Fibroblast of skin of right quadriceps (primary cell): Measurements from ENCODE around the gene KIF4B.
"Not testable (repeated sequence)": the region's sequence is repeated elsewhere in the genome, so short reads cannot be mapped to it uniquely, and the experiment has no call there.

Experiments
- DNase-seq: peaks from one replicate; pipeline ENCODE4 v3.0.0-alpha.2; 2013

The KIF4B gene

DNA sequence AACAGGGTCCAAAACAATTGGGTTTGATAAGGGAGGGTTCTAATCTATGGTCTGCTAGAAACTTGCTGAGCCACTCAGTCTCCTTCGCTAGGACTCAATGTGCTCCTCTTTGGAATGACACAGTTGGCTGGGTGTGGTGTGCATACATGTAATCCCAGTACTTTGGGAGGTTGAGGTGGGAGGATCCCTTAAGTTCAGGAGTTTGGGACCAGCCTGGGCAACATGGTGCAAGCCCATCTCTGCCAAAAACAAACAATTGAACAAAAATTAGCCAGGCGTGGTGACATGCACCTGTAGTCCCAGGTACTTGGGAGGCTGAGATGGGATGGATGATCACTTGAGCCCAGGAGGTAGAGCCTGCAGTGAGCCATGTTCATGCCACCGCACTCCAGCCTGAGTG, 2.7 kb upstream of the KIF4B start:
- no peak for DNase-seq

DNA sequence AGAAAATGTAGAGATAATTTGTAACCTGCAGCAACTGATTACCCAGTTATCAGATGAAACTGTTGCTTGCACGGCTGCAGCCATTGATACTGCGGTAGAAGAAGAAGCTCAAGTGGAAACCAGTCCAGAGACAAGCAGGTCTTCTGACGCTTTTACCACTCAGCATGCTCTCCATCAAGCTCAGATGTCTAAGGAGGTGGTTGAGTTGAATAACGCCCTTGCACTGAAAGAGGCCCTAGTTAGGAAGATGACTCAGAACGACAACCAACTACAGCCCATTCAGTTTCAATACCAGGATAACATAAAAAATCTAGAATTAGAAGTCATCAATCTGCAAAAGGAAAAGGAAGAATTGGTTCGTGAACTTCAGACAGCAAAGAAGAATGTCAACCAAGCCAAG, 1.7 kb downstream of the KIF4B start:
- no peak for DNase-seq

DNA sequence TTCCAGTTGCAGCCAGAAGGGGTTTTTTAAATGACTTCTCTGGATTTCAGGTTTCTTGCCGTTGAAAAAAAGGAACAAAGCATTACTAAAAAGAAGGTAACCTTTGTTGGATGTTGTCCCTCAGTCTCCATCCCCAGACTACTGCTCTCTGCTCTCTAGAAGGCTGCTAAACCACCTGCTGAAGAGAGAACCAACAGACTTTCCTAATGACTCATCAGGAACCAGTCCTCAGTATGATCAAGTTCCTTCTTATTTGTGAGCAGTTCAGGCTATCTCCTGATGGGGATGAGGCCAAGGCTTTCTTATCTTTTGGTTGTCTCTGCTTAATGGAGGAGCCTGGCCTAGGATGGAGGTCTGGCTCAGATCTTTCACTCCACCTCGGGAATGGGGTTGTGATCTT, 4.1 kb downstream of the KIF4B start:
- DNase-seq = no peak

DNA sequence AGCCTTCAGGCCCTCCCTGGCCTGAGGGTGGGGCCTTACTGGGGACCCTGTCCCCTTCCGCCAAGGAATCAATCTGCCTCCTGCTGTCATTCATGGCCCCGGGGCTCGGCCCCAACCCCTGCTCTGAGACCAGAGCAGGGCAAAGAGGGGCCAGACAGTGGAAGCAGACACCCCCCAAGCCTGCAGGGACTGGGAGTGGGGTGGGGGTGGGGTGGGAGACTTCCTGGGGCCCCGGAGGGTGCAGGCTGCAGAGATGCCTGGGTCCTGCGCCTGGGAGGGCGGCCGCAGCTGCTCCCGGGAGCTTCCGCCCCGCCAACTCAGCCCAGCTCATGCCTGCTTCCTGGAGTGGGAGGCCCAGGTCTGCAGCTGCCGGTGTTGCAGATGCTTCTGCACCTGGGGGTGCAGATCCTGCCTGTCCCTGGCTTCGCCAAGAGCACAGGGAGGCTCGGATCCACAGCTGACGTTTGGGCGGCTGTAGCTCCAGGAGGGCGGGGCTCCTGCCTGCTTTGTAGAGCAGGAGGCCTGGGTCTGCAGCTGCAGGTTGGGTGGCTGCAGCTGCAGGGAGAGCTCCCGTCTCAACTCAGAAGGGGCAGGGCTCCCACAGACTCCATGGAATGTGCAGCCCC, 6.2 kb downstream of the KIF4B start:
- no peak for DNase-seq

DNA sequence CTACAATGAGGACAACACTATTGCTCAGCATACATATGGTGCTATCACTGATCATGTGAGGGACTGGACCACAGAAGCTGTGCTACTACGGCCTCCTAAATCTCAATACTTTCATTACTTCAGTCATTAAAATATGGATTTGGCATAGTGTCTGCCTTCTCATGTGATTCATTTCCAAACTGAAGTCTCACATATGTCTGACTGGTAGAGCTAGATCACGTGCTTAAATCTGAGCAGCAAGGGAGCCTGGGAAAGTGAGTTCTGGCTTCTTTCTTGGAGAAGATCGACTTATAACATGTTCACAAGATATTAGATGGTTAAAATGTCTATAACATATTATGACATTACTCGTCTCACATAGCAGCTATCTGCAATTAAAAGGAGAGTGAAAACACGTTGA, 8.3 kb downstream of the KIF4B start:
- DNase-seq = no peak

DNA sequence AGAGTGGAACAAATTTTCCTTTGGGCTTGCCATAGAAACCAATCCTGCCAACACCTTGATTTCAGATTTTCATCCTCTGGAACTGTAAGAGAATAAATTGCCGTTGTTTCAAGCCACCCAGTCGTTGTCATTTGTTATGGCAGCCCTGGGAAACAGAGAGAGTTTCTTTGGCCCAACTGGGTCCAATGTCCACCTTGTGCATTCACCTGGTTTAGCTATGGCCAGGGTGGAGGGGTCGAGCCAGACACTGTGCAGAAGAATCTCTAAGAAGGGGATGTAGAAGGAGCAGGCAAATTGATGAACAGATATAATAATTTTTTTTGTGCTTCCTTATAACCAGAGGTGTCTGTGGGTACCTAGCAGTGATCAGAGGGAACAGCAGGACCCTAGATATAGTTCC, 9.8 kb downstream of the KIF4B start:
- no peak for DNase-seq

DNA sequence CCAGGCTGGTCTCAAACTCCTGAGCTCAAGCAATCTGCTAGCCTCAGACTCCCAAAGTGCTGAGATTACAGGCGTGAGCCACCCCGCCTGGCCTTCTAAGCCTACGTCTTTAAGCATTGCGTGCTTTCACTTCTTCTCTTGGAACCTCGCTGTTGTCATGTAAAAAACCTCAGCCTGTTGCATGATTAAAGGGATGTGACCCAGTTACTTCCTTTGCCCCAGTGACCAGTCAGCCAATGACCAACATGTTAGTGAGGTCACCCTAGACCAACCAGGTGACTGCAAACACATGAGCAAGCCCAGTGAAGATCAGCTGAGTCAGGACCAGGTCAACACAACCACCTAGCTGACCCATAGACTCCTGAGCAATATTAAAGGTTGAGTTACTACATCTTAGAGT, 10.5 kb downstream of the KIF4B start:
- no peak for DNase-seq

DNA sequence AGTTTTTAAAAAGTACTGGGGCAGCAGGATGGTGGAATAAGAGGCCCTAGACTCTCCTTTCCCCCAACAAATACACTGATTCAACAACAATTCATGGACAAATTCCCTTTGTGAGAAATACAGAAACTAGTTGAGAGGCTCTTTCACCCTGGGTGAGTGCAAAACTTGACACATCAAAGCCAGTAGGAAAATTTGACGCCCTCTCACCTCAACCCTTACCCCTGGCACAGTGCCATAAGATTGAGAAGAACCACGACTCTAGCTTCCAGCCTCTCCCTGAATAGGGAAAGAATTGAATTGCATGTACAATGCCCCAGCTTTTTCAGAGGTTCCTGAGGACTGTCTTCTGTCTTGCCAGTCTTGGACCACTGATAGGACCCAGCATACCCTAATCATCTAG, 12.3 kb downstream of the KIF4B start:
- no peak for DNase-seq

DNA sequence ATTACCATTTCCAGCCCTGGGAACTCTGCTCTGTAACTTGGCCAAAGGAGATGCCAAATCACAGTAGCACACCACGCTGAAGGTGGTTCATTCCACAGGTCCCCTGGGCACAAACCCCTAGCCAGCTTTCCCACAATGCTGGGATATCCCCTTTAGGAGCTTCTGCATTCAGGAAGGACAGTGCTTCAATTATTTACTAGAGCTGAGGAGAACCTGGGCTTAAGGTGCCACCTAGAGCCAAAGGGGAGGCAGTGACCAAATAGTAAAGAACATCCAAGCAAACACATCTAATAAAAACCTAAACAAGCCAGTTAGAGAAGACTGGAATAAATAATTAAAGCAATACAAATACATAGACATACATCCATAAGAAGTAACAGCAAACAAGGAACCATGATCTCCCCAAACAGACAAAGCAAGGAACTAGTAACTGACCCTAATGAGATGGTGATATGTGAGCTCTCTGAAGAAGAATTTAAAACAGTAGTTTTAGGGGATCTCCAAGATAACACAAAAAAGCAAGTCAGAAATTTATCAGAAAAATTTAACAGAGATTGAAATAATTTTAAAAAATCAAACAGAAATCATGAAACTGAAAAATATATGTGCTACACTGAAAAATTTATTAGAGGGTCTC, 14.6 kb downstream of the KIF4B start:
- DNase-seq = no peak

DNA sequence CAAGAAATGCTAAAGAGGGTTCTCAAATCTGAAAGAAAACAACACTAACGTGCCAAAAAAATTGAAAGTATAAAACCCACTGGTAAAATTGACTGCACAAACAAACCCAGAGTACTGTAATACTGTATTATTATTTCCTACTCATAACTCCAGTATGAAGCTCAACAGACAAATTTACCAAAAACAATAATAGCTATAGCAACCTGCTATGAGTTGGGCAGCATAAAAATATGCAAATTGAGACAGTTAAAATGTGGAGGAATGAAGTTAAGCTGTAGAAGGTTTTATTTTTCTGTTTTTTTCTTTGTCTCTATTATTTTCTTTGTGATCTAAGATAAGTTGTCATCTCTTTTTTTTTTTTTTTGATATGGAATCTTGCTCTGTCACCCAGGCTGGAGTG, 15.7 kb downstream of the KIF4B start:
- no peak for DNase-seq

DNA sequence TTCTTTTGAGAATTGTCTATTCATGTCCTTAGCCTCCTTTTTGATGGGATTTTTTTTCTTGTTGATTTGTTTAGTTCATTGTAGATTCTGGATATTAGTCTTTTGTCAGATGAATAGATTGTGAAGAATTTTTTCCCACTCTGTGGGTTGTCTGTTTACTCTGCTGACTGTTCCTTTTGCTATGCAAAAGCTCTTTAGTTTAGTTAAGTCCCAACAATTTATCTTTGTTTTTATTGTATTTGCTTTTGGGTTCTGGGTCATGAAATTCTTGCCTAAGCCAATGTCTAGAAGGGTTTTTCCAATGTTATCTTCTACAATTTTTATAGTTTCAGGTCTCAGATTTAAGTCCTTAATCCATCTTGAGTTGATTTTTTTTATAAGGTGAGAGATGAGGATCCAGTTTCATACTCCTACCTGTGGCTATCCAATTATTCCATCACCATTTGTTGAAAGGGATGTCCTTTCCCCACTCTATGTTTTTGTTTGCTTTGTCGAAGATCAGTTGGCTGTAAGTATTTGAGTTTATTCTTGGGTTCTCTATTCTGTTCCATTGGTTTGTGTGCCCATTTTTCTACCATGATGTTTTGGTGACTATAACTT, 20.7 kb downstream of the KIF4B start:
- not testable (repeated sequence) for DNase-seq

DNA sequence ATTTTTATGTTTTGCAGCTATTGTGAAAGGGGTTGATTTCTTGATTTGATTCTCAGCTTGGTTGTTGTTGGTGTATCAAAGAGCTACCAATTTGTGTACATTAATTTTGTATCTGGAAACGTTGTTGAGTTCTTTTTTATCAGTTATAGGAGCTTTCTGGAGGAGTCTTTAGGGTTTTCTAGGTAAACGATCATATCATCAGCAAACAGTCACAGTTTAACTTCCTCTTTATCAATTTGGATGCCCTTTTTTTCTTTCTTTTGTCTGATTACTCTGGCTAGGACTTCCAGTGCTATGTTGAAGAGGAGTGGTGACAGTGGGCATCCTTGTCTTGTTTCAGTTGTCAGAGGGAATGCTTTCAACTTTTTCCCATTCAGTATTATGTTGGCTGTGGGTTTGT, 21.5 kb downstream of the KIF4B start:
- not testable (repeated sequence) for DNase-seq

DNA sequence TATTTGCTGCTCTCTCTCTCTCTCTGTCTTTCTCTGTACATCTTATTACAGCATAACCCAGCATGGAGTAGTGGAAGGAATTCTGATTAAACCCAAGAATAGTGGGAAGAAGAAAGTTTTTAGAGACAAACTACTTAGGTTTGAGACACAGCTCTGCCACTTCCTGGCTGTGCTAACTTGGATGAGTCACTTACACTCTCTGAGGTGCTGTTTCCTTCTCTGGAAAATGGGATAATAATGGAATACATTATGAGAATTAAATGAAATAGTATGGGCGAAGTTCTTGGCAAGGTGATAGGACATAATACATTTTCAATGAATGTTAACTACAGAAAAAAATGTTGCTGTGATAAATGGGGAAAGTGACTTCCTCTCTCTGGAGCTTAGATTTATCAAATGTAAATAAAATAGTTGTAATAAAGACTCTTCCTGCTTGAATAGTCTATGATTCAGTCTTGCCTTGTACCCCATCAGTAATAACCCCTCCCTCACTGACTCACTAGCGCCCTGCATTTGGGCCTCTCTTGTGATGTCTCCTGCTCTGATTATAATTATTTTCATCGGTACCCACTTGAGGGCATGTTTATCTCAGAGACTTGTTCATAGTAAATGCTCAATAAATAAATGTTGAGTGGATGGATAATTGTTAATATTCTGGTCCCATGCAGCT, 27.6 kb downstream of the KIF4B start:
- DNase-seq = no peak

DNA sequence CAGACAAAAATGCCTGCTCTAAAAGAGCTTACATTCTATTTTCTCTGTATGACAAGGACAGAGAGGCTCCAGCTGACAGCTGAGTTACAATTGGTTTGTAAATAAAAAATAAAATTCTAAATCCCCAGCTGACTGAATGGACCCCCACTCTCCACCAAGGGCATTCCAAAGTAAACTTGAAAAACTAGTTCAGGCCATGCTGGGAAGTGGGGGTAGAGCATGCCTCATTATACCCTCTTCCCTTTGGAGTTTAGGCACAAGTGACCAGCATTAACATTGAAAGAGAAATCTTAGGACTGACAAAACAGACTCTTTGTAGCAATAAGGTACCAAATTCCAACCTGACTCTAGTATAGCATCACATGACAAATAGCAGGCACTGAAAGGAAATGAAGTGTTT, 31.0 kb downstream of the KIF4B start:
- no peak for DNase-seq

DNA sequence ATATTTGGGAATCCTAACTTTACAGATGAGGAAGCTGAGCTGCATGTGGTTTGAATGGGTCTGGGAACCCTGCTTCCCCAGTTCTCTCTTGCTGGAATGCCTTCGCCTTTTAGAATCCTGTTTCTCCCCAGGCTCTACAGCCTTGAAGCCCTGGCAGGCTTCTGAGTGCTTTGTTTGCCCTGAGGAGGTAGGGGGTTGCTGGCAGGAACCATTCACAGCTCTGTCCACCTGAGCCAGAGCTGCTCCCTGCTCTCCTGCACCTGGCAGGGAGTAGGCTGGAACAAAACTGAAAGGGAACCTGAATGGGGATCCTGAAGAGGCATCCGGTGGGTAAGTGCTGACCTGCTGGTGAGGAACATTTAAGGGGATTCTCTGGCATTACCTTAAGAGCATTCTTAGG, 33.0 kb downstream of the KIF4B start:
- DNase-seq = no peak

DNA sequence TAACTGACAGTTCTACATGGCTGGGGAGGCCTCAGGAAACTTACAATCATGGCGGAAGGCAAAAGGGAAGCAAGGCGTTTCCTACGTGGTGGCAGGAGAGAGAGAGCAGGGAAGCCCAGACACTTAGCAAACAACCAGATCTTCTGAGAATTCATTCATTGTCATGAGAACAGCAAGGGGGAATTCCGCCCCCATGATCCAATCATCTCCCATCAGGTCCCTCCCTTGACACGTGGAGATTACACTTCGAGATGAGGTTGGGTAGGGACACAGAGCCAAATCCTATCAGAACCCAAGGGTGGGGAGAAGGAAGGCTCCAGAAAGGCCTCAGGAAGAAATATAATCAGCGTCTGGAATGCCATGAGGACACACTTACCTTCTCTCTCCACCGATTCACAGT, 34.3 kb downstream of the KIF4B start:
- no peak for DNase-seq

DNA sequence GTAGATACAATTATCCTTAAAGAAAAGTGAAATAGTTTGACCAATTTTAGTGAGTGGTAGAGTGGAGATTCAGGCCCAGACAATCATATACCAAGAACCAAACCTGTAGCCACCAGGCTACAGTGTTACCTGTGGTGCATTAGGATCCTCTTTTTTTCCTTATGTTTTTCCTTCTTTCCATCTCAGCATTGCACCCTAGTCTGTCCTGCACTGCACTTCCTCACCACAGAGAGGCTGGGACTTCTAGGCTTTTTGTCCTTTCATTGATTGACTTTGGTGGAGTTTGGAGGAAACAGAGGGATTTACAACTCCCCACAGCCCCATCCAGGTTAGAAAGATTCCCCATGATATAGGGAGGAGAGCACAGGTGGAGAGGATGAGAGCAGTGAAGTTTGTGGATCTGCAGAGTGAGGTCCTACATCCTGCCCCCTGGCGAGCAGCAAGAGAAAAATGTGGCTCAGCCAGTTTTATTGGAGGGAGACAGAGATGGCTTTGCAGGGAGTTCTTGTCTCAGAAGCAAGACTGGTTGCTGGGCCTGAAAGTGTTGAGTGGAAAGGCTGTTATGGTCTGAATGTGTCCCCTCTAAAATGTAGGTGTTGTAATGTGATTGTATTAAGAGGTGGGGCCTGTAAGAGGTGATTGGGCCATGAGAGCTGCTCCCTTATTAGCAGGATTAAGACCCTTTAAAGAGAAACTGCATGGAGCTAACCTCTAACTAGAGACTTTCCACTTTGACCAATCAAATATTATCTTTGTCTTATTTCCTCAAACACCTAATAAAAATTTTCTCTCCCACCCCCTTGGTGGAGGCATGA, 36.2 kb downstream of the KIF4B start:
- DNase-seq = no peak

DNA sequence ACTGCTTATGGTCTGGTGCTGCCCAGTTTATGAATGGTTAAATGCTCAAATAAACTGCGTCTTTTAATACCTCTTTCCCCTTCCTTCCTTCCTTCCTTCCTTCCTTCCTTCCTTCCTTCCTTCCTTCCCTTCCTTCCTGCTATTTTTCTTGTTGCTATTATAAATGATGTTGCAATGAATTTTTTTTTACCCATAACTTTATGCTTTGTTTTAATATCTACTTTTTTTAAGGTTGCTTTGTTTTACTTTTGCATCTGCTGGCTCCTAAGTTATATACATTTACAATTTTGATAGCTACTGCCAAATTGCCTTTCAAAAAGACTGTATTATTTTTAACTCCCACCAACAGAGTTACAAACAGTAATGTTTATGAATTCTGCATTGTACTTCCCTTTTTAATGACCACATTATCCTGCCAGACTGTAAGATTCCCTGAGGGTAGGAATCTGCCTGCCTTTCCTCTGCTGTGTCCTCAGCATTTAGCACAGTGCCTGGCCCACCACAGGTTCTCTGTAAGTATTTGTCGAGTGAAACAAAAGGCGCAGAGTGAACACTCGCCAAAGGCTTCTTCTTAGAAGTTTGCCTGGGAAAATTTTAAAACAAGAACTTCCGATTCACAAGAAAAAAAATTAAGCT, 36.9 kb downstream of the KIF4B start:
- no peak for DNase-seq

DNA sequence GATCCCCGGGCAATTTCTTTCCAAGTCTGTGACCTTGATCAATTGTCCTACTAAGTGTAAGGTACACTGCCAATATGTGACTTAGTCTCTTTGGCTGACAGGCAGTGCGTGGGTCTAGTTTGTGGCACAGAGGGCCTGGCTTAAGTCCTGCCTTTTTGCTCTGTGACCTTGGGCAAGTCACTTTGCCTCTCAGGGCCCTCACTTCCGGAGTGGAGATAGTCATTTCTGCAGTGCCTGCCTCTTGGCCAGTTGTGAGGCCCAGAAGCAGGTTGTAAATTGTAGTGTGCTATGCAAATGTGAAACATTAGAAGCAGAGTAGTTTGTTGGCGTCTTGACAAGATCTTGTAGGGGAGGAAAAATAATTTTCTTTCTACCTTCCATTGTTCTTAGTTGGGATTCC, 39.0 kb downstream of the KIF4B start:
- no peak for DNase-seq

DNA sequence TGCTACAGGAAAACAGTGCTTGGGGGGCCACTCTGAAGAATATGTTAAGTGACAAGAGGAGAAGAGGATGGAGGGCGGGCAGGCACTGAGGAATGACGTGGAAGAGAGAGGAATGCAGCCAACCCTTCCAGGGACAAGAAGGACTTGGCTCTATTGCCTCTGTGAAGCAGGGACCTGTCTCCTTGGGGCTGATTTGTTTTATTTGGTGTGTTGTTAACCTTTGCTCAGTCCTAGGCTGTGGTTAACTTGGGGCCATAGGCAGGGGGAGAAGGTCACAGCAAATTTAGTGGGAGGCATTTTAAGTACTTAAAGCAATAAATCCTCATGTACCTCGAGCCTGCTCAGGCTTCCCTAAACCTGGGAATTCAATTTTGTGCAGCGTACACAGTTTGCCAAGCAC, 39.9 kb downstream of the KIF4B start:
- no peak for DNase-seq

DNA sequence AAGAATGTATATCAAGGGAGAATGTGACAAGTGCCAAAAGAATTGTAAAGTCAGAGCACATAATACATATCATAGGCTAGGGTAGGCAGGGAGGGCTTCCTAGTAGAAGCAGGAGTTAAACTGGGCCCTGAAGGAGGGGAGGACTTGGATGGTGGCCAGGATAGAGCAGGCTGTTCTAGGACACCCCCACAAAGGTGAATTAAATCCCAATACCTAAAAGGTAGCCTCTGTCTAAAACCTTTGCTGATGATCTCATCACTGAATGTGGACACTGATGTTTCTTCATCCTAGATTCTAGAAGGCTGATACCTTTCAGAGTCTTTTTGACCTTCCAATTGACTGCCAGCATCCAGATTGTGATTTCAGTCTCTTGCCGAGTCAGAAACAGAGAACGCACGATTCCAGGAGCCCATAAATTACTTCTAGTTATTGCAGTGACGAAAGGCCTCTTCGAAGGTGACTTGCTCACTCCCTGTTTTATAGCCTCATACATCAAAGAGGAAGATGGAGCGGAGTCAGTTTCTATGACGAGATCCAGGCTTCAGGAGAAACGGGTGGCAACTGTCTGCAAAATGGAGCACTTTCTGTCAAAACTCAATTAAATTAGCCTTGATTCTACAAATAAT, 43.2 kb downstream of the KIF4B start:
- no peak for DNase-seq

DNA sequence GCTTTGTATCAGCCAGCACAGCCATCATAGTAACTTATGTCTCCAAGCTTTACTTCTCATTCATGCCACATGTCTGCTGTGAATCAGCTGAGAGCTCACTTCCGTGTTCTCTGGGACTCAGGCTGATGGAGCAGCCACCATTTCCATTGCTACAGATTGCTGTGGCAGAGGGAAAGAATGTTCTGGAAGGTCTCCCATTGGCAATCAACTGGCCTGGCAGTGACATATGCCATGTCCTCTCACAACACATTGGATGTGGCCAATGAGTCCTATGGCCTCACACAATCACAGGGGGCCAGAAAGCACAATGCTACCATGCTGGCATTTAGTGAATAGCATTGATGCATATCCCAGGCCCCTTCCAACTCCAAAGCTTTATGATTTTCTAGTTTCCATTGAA, 44.1 kb downstream of the KIF4B start:
- no peak for DNase-seq
